H1 (cell line): ENCODE data around the gene MBOAT1. TPM values are rescaled to one million over a fixed set of nuclear protein-coding genes. Genes with fewer than 3 reads are reported as not detected.

Experiments used
- CTCF ChIA-PET: fragments of 300-600 bp; sonication (Branson Sonifier 250); formaldehyde crosslinking; loops from one replicate; lab custom pipeline; 2021; ENCODE audit not compliant: partially characterized antibody; lab: Charles Lee
- POLR2A ChIA-PET: fragments of 300-600 bp; sonication (Branson Sonifier 250); formaldehyde crosslinking; loops from one replicate; lab custom pipeline; 2021; ENCODE audit warnings: inconsistent platforms; ENCODE audit not compliant: partially characterized antibody; lab: Charles Lee
- DNase-seq, 2 experiments: peaks; one replicate each; pipeline versions ENCODE4 v3.0.0 to v3.0.0-alpha.2; 2010 to 2022; ENCODE audit warnings: low spot score in 2 of 2, low read depth in 1 of 2, mixed read lengths in 1 of 2
- FAIRE-seq: peaks from 2 replicates; lab custom pipeline; 2011; peaks lifted over from hg19 to GRCh38; lab: Jason Lieb, UNC
- H2AFZ ChIP-seq: 2 replicates; pipeline ENCODE4 v1.8.1; 2012; ENCODE audit warnings: low read length, inconsistent platforms
- H2AK5ac ChIP-seq: 2 replicates; pipeline ENCODE4 v1.6.1; 2013; ENCODE audit warnings: low read depth, low read length
- H2BK120ac ChIP-seq: replicated peaks from 2 replicates; pipeline ENCODE3; 2013; ENCODE audit warnings: low read depth, low read length, inconsistent platforms
- H2BK12ac ChIP-seq: 2 replicates; pipeline ENCODE4 v1.6.1; 2013; ENCODE audit warnings: low read depth, low read length
- H2BK15ac ChIP-seq: 2 replicates; pipeline ENCODE4 v1.6.1; 2013; ENCODE audit warnings: low read length
- H2BK20ac ChIP-seq: 2 replicates; pipeline ENCODE4 v1.6.1; 2013; ENCODE audit warnings: low read length
- H2BK5ac ChIP-seq: 2 replicates; pipeline ENCODE4 v1.6.1; 2013; ENCODE audit warnings: low read depth, low read length
- H3K14ac ChIP-seq: 2 replicates; pipeline ENCODE4 v1.6.1; 2013; ENCODE audit warnings: inconsistent platforms; ENCODE audit not compliant: insufficient read length
- H3K18ac ChIP-seq: 2 replicates; pipeline ENCODE4 v1.6.1; 2013; ENCODE audit warnings: low read length; ENCODE audit errors: extremely low read depth
- H3K23ac ChIP-seq: 2 replicates; pipeline ENCODE4 v1.6.1; 2013; ENCODE audit warnings: inconsistent platforms; ENCODE audit not compliant: insufficient read length
- H3K23me2 ChIP-seq: 2 replicates; pipeline ENCODE4 v1.6.1; 2013; ENCODE audit warnings: low read depth, low read length
- H3K27ac ChIP-seq: 2 replicates; pipeline ENCODE4 v1.6.1; 2011; ENCODE audit warnings: low read depth, low read length, inconsistent platforms
- H3K27me3 ChIP-seq, 4 experiments: replicated peaks in 1 of 4; 1 replicate in 1 of 4; 2 replicates in 3 of 4; pipeline versions ENCODE4 v1.6.1 to v1.8.1; 2011 to 2013; ENCODE audit warnings: low read length in 3 of 4, mild to moderate bottlenecking in 3 of 4, inconsistent platforms in 2 of 4, mixed read lengths in 2 of 4, moderate library complexity in 1 of 4; ENCODE audit not compliant: control insufficient read depth in 3 of 4, insufficient read depth in 3 of 4; ENCODE audit errors: extremely low read depth in 1 of 4
- H3K36me3 ChIP-seq, 4 experiments: 2 replicates each; pipeline versions ENCODE4 v1.6.1 to v1.8.1; 2011 to 2013; ENCODE audit warnings: mild to moderate bottlenecking in 4 of 4, low read length in 3 of 4, moderate library complexity in 2 of 4, control low read depth in 1 of 4, inconsistent platforms in 1 of 4; ENCODE audit not compliant: insufficient read depth in 4 of 4, control insufficient read depth in 2 of 4
- H3K4ac ChIP-seq: replicated peaks from 2 replicates; pipeline ENCODE3; 2013; ENCODE audit warnings: low read length, low read depth, mixed read lengths, inconsistent platforms; ENCODE audit not compliant: insufficient read length
- H3K4me1 ChIP-seq, 4 experiments: replicated peaks in 1 of 4; 1 replicate in 1 of 4; 2 replicates in 3 of 4; pipeline versions ENCODE4 v1.6.1 to v1.8.1; 2011 to 2013; ENCODE audit warnings: low read length in 3 of 4, inconsistent platforms in 2 of 4, mixed read lengths in 1 of 4; ENCODE audit not compliant: insufficient read depth in 4 of 4, control insufficient read depth in 3 of 4
- H3K4me2 ChIP-seq, 2 experiments: 2 replicates each; pipeline versions ENCODE4 v1.6.1 to v1.8.1; 2011 to 2013; ENCODE audit warnings: low read depth in 2 of 2, low read length in 2 of 2, control low read depth in 1 of 2, inconsistent platforms in 1 of 2, mild to moderate bottlenecking in 1 of 2; ENCODE audit not compliant: insufficient read depth in 1 of 2
- H3K4me3 ChIP-seq, 4 experiments: fragments of 200-600, 300-600 bp in 1 of 4; sonication (generic), shearing (Covaris generic), sonication (Bioruptor Twin) in 1 of 4; 2 replicates each; pipeline versions ENCODE4 v1.5.1 to v1.8.1; 2011 to 2016; ENCODE audit warnings: low read length in 4 of 4, low read depth in 3 of 4, control low read depth in 2 of 4, inconsistent platforms in 2 of 4, mild to moderate bottlenecking in 2 of 4, mixed read lengths in 1 of 4, moderate library complexity in 1 of 4; ENCODE audit not compliant: insufficient read depth in 2 of 4; ENCODE audit errors: extremely low read depth in 1 of 4
- H3K56ac ChIP-seq: replicated peaks from 2 replicates; pipeline ENCODE3; 2013; ENCODE audit warnings: low read depth, mild to moderate bottlenecking, mixed read lengths, low read length, inconsistent platforms; ENCODE audit not compliant: insufficient read length
- H3K79me1 ChIP-seq: 2 replicates; pipeline ENCODE4 v1.6.1; 2013; ENCODE audit warnings: low read depth, low read length, control low read depth
- H3K79me2 ChIP-seq, 2 experiments: 2 replicates each; pipeline versions ENCODE4 v1.6.1 to v1.8.1; 2012 to 2013; ENCODE audit warnings: low read length in 2 of 2, mild to moderate bottlenecking in 2 of 2, inconsistent platforms in 1 of 2; ENCODE audit not compliant: insufficient read depth in 2 of 2, control insufficient read depth in 1 of 2
- H3K9ac ChIP-seq, 4 experiments: replicated peaks in 1 of 4; 1 replicate in 1 of 4; 2 replicates in 3 of 4; pipeline versions ENCODE4 v1.6.1 to v1.8.1; 2011 to 2013; ENCODE audit warnings: low read depth in 3 of 4, low read length in 3 of 4, control low read depth in 2 of 4, mild to moderate bottlenecking in 2 of 4, moderate library complexity in 2 of 4, inconsistent platforms in 1 of 4; ENCODE audit errors: extremely low read depth in 1 of 4
- H3K9me3 ChIP-seq, 2 experiments: 2 replicates each; pipeline versions ENCODE4 v1.6.1 to v1.8.1; 2012 to 2013; ENCODE audit warnings: mild to moderate bottlenecking in 2 of 2, moderate library complexity in 2 of 2, control low read depth in 1 of 2, inconsistent platforms in 1 of 2, low read depth in 1 of 2, low read length in 1 of 2, mixed read lengths in 1 of 2; ENCODE audit not compliant: insufficient read depth in 2 of 2
- H4K20me1 ChIP-seq, 2 experiments: replicated peaks in 1 of 2; 2 replicates each; pipeline versions ENCODE3 to v1.8.1; 2011 to 2013; ENCODE audit warnings: inconsistent platforms in 2 of 2, low read length in 2 of 2, mild to moderate bottlenecking in 1 of 2; ENCODE audit not compliant: insufficient read depth in 2 of 2, control insufficient read depth in 1 of 2
- H4K5ac ChIP-seq: 2 replicates; pipeline ENCODE4 v1.6.1; 2013; ENCODE audit warnings: low read length, low read depth, mixed read lengths, inconsistent platforms; ENCODE audit not compliant: insufficient read length
- H4K8ac ChIP-seq: 2 replicates; pipeline ENCODE4 v1.8.0; 2013; ENCODE audit warnings: mild to moderate bottlenecking, moderate library complexity, low read length, inconsistent platforms; ENCODE audit not compliant: insufficient read depth; ENCODE audit errors: extremely low read depth
- H4K91ac ChIP-seq: replicated peaks from 2 replicates; pipeline ENCODE3; 2013; ENCODE audit warnings: low read length, mixed read lengths, inconsistent platforms; ENCODE audit not compliant: insufficient read length
- ATF2 ChIP-seq: IDR thresholded peaks from 2 replicates; pipeline ENCODE4 v1.6.1; 2012; ENCODE audit warnings: low read length, inconsistent platforms
- ATF3 ChIP-seq: IDR thresholded peaks from 2 replicates; pipeline ENCODE4 v1.6.1; 2011; ENCODE audit warnings: low read depth, mild to moderate bottlenecking, low read length; ENCODE audit not compliant: insufficient read depth
- MAX ChIP-seq: IDR thresholded peaks from 2 replicates; pipeline ENCODE4 v1.6.1; 2012; ENCODE audit warnings: inconsistent platforms
- NRF1 ChIP-seq: IDR thresholded peaks from 2 replicates; pipeline ENCODE4 v1.6.1; 2011; ENCODE audit warnings: mild to moderate bottlenecking, low read depth, low read length, improper control_type of control experiment
- RBBP5 ChIP-seq: IDR thresholded peaks from 2 replicates; pipeline ENCODE4 v1.7.1; 2012; ENCODE audit warnings: low read depth, mild to moderate bottlenecking, inconsistent platforms, low read length, moderate library complexity, borderline replicate concordance
- RXRA ChIP-seq: IDR thresholded peaks from 2 replicates; pipeline ENCODE4 v1.6.1; 2011; ENCODE audit warnings: low read depth, mild to moderate bottlenecking, low read length, moderate library complexity; ENCODE audit not compliant: insufficient read depth
- SP1 ChIP-seq: IDR thresholded peaks from 2 replicates; pipeline ENCODE4 v1.6.1; 2011; ENCODE audit warnings: low read depth, low read length
- SRF ChIP-seq: IDR thresholded peaks from 2 replicates; pipeline ENCODE4 v1.6.1; 2011; ENCODE audit warnings: mild to moderate bottlenecking, low read depth, low read length, moderate library complexity
- WGBS, 2 experiments: shearing (Covaris generic) in 1 of 2; methylation state at CpG; one replicate each; pipeline versions ENCODE4 v1.1.6 to v1.1.7; 2013 to 2015; ENCODE audit warnings: low lambda C conversion rate in 2 of 2, mixed read lengths in 2 of 2, inconsistent platforms in 1 of 2, low coverage in 1 of 2, missing lambda C conversion rate in 1 of 2; ENCODE audit not compliant: insufficient replicate concordance in 2 of 2, insufficient coverage in 1 of 2, insufficient read length in 1 of 2; ENCODE audit errors: extremely low coverage in 1 of 2, missing lambda C conversion rate in 1 of 2; 5-methylcytosine and 5-hydroxymethylcytosine counted together
- polyA plus RNA-seq, 7 experiments: library from polyadenylated mRNA; depleted of rRNA in 3 of 7; stranded (reverse) in 5 of 7; unstranded in 2 of 7; fragments of >200 nt in 5 of 7; fragments of 200-250 nt in 2 of 7; gene quantifications; 1 replicate in 5 of 7; 2 replicates in 1 of 7; 4 replicates in 1 of 7; pipeline versions ENCODE4 v1.2.1 to v1.2.3, GENCODE V29; 2011 to 2013; ENCODE audit warnings: missing spikeins in 2 of 7, mixed read lengths in 2 of 7
- total RNA-seq: library from RNA; stranded (reverse); fragmentation: NEBNext Ultra II Directional; extraction: Animal tissue kit (Norgen Biotek cat#: 25700); gene quantifications from 2 replicates; pipeline ENCODE4 v1.2.1, GENCODE V29; 2021

The MBOAT1 gene
- total and polyA plus RNA-seq, 2 of the 8 experiments (the other 6 are each of a cell fraction or from before 2014, with no cell fraction given), result 4.9 to 19.5 TPM

GRCh38 chr6:20232188-20232587 lies 19.9 kb upstream of the MBOAT1 start:
- Histone ChIP-seq H3K4me1 (no peaks in the 10 kb centered on the region), H3K23ac (no peak overlapping the region), H3K36me3 (no peaks in the 10 kb centered on the region), H2BK12ac (no peak overlapping the region), H4K5ac (no peak overlapping the region), H3K9ac (no peak overlapping the region), H3K14ac (no peak overlapping the region), H2BK20ac (no peak overlapping the region), H3K27ac (no peak overlapping the region), H3K9me3 (no peaks in the 10 kb centered on the region), H3K79me2 (no peaks in the 10 kb centered on the region), H3K4ac (no peak overlapping the region), H3K23me2 (no peaks in the 10 kb centered on the region), H2BK120ac (no peak overlapping the region), H3K18ac (no peak overlapping the region), H4K20me1 (no peaks in the 10 kb centered on the region), H4K91ac (no peak overlapping the region), H4K8ac (no peak overlapping the region), H3K27me3 (no peaks in the 10 kb centered on the region), H2AK5ac (no peak overlapping the region), H3K56ac (no peak overlapping the region), H3K79me1 (no peaks in the 10 kb centered on the region), H3K4me3 (no peak overlapping the region), H2BK5ac (no peak overlapping the region), H2BK15ac (no peak overlapping the region), H3K4me2 (no peak overlapping the region), H2AFZ (no peak overlapping the region)
- FAIRE-seq, result no peak
- 89% methylated on average over 2 of the region's 2 CpGs; no CpG with 5 or more reads in 1 of the 2 experiments for WGBS, 2 experiments
- ChIA-PET CTCF (interaction anchor here (0.6 kb wide), 1 partner anchor 787 kb away, joined by 3 read pairs; no protein-coding TSS in a partner anchor), POLR2A (no interaction called here)
- TF ChIP-seq MAX (no peak), ATF3 (no peak), RBBP5 (no peak), SRF (no peak), SP1 (no peak), ATF2 (no peak), RXRA (no peak), NRF1 (no peak)
- no peak for DNase-seq
